Hepatocyte (in vitro differentiated cells): ENCODE results near the gene CEACAM19. TPM values are rescaled to one million over a fixed set of nuclear protein-coding genes. Genes with fewer than 3 reads are reported as not detected.
"Not testable (repeated sequence)": the region's sequence is repeated elsewhere in the genome, so short reads cannot be mapped to it uniquely, and the experiment has no call there.

Experiments used
- DNase-seq: peaks from one replicate; pipeline ENCODE4 v3.0.0-alpha.2; 2016; ENCODE audit warnings: low spot score
- H2AFZ ChIP-seq: fragments of 200-600 bp; sonication (generic); 2 replicates; pipeline ENCODE4 v1.6.0; 2016; ENCODE audit warnings: antibody characterized with exemption, mild to moderate bottlenecking
- H3K27ac ChIP-seq: fragments of 200-600 bp; sonication (generic); 2 replicates; pipeline ENCODE4 v1.5.1; 2016; ENCODE audit warnings: mild to moderate bottlenecking
- H3K27me3 ChIP-seq: fragments of 200-600 bp; sonication (generic); 2 replicates; pipeline ENCODE4 v1.6.1; 2016
- H3K36me3 ChIP-seq: fragments of 200-600 bp; sonication (generic); replicated peaks from 2 replicates; pipeline ENCODE4 v1.5.1; 2016; ENCODE audit warnings: low read depth; ENCODE audit not compliant: insufficient read depth
- H3K4me1 ChIP-seq: fragments of 200-600 bp; sonication (generic); 2 replicates; pipeline ENCODE4 v1.5.1; 2016; ENCODE audit warnings: mild to moderate bottlenecking, moderate library complexity; ENCODE audit not compliant: insufficient read depth
- H3K4me2 ChIP-seq: fragments of 200-600 bp; sonication (generic); 2 replicates; pipeline ENCODE4 v1.6.0; 2016
- H3K4me3 ChIP-seq: fragments of 200-600 bp; sonication (generic); 2 replicates; pipeline ENCODE4 v1.5.1; 2016; ENCODE audit warnings: mild to moderate bottlenecking
- H3K79me2 ChIP-seq: fragments of 200-600 bp; sonication (generic); 2 replicates; pipeline ENCODE4 v1.6.0; 2017; ENCODE audit warnings: mild to moderate bottlenecking
- H3K9me2 ChIP-seq: fragments of 200-600 bp; sonication (generic); replicated peaks from 2 replicates; pipeline ENCODE4 v1.6.0; 2017; ENCODE audit warnings: mild to moderate bottlenecking; ENCODE audit not compliant: insufficient read depth
- H3K9me3 ChIP-seq: fragments of 200-600 bp; sonication (generic); 2 replicates; pipeline ENCODE4 v1.5.1; 2016; ENCODE audit warnings: low read depth, mild to moderate bottlenecking
- H4K20me1 ChIP-seq: fragments of 200-600 bp; sonication (generic); 2 replicates; pipeline ENCODE4 v1.6.0; 2016; ENCODE audit warnings: mild to moderate bottlenecking; ENCODE audit not compliant: insufficient read depth, poor library complexity, severe bottlenecking
- CTCF ChIP-seq: fragments of 200-600 bp; sonication (generic); IDR thresholded peaks from 2 replicates; pipeline ENCODE4 v1.5.1; 2016; ENCODE audit warnings: antibody characterized with exemption, mild to moderate bottlenecking; ENCODE audit not compliant: poor library complexity
- EZH2 ChIP-seq: fragments of 200-600 bp; sonication (generic); IDR thresholded peaks from 2 replicates; pipeline ENCODE4 v1.6.1; 2016; ENCODE audit warnings: antibody characterized with exemption, mild to moderate bottlenecking, borderline replicate concordance
- EZH2phosphoT487 ChIP-seq: fragments of 200-600 bp; sonication (generic); IDR thresholded peaks from one replicate; pipeline ENCODE4 v1.6.1; 2018; ENCODE audit warnings: antibody characterized with exemption, mild to moderate bottlenecking, low read depth, moderate library complexity; ENCODE audit not compliant: unreplicated experiment, severe bottlenecking
- WGBS: methylation state at CpG from one replicate; pipeline ENCODE4 v1.1.6; 2016; ENCODE audit warnings: low lambda C conversion rate; ENCODE audit errors: missing lambda C conversion rate; 5-methylcytosine and 5-hydroxymethylcytosine counted together
- polyA plus RNA-seq: library from polyadenylated mRNA; unstranded; fragments of >200 nt; fragmentation: Nextera tagmentation; extraction: Ambion mirVana; gene quantifications from 2 replicates; pipeline ENCODE4 v1.2.1, GENCODE V29; 2016
- total RNA-seq: library from RNA; depleted of rRNA; stranded (reverse); fragments of >200 nt; gene quantifications from 2 replicates; pipeline ENCODE4 v1.2.3, GENCODE V29; 2014

CEACAM19 gene
- total and polyA plus RNA-seq, 2 experiments from 2014 or later, result 2.8 to 5.6 TPM

DNA sequence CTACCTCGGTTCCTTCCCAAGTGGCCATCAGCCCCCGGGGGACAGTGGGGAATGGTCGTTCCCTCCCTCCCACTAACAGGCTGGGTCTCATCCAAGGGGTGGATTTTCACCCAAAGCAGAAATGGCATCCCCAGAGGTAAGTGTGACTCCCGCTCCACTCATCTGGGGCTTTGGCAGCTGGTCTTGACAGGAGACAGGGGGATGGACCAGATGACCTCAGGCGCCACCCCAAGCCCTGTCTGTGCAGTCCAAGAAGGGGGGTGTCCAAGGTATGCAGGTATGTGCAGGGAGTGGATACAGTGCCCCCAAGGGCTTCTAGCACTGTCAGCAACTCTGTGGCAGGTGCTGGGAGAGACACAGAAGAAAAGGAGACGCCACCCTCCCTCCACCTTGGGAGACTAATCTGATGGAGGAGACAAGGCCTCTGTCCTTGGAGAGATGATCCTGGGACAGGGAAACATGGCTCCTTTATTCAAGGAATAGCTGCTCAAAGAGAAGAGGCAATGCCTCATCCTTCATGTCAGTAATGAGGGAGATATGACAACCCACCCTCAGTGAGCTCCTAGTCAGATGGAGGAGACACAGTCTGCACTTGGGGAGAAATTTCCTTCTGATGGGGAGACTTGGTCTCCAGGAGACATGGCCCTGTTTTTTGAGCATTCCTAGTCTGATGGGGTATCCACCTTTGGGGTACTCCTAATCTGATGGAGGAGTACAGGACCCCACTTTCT lies 35.4 kb downstream of the CEACAM19 start:
- H3K27ac ChIP-seq, result no peak overlapping the region
- H3K79me2 ChIP-seq, result no peaks in the 10 kb centered on the region
- no peak overlapping the region for H3K4me2 ChIP-seq
- H3K27me3 ChIP-seq, result no peaks in the 10 kb centered on the region
- no peaks in the 10 kb centered on the region for H3K36me3 ChIP-seq
- no peaks in the 10 kb centered on the region for H3K9me3 ChIP-seq
- WGBS, result 97% methylated on average over 6 of the region's 6 CpGs
- H2AFZ ChIP-seq, result no peak overlapping the region
- H4K20me1 ChIP-seq, result no peaks in the 10 kb centered on the region
- H3K9me2 ChIP-seq, result no peaks in the 10 kb centered on the region
- no peaks in the 10 kb centered on the region for H3K4me1 ChIP-seq
- TF ChIP-seq EZH2, result no peak
- H3K4me3 ChIP-seq, result no peak overlapping the region
- DNase-seq, result no peak

DNA sequence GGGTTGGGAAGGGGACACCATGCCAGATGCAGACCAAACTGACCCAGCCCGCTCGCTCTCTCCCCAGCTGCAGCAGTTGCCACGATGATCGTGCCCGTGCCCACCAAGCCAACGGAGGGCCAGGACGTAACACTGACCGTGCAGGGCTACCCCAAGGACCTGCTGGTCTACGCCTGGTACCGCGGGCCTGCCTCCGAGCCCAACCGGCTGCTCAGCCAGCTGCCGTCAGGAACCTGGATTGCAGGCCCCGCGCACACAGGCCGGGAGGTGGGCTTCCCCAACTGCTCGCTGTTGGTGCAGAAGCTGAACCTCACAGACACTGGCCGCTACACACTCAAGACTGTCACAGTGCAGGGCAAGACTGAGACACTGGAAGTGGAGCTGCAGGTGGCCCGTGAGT lies 36.5 kb downstream of the CEACAM19 start:
- Histone ChIP-seq H3K9me2 (no peaks in the 10 kb centered on the region), H3K36me3 (no peaks in the 10 kb centered on the region)
- WGBS, result 96% methylated on average over 20 of the region's 20 CpGs

DNA sequence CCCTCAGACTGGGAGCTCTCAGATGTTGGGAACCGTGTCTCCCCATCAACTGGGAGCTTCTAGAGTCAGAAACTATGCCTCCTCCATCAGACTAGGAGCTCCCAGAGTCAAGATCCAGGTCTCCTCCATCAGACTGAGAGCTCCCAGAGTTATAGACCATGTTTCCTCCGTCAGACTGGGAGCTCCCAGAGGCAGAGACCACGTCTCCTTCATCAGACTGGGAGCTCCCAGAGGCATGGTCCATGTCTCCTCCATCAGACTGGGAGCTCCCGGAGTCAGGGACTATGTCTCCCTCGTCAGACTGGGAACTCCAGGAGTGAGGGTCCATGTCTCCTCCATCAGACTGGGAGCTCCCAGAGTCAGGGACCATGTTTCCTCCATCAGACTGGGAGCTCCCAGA lies 37.7 kb downstream of the CEACAM19 start:
- H4K20me1 ChIP-seq, result no peaks in the 10 kb centered on the region
- H3K27me3 ChIP-seq, result no peaks in the 10 kb centered on the region
- no peak overlapping the region for H3K4me2 ChIP-seq
- no peaks in the 10 kb centered on the region for H3K4me1 ChIP-seq
- no peak for DNase-seq
- no peak overlapping the region for H3K4me3 ChIP-seq
- H3K9me3 ChIP-seq, result no peaks in the 10 kb centered on the region
- WGBS, result 88% methylated on average over 5 of the region's 5 CpGs
- no peaks in the 10 kb centered on the region for H3K79me2 ChIP-seq
- no peak overlapping the region for H2AFZ ChIP-seq
- no peaks in the 10 kb centered on the region for H3K36me3 ChIP-seq
- TF ChIP-seq EZH2, result no peak
- no peak for TF ChIP-seq EZH2phosphoT487
- no peak for TF ChIP-seq CTCF
- no peaks in the 10 kb centered on the region for H3K9me2 ChIP-seq
- no peak overlapping the region for H3K27ac ChIP-seq

More for the DNA sequence above, 36.5 kb downstream of the CEACAM19 start:
- TF ChIP-seq EZH2, result no peak
- TF ChIP-seq EZH2phosphoT487, result no peak
- TF ChIP-seq CTCF, result no peak
- no peak for DNase-seq
- Histone ChIP-seq H3K27me3 (no peaks in the 10 kb centered on the region), H3K4me2 (no peak overlapping the region), H3K79me2 (no peaks in the 10 kb centered on the region), H3K9me3 (no peaks in the 10 kb centered on the region), H4K20me1 (no peaks in the 10 kb centered on the region), H2AFZ (no peak overlapping the region), H3K4me1 (no peaks in the 10 kb centered on the region), H3K4me3 (no peak overlapping the region), H3K27ac (no peak overlapping the region)

DNA sequence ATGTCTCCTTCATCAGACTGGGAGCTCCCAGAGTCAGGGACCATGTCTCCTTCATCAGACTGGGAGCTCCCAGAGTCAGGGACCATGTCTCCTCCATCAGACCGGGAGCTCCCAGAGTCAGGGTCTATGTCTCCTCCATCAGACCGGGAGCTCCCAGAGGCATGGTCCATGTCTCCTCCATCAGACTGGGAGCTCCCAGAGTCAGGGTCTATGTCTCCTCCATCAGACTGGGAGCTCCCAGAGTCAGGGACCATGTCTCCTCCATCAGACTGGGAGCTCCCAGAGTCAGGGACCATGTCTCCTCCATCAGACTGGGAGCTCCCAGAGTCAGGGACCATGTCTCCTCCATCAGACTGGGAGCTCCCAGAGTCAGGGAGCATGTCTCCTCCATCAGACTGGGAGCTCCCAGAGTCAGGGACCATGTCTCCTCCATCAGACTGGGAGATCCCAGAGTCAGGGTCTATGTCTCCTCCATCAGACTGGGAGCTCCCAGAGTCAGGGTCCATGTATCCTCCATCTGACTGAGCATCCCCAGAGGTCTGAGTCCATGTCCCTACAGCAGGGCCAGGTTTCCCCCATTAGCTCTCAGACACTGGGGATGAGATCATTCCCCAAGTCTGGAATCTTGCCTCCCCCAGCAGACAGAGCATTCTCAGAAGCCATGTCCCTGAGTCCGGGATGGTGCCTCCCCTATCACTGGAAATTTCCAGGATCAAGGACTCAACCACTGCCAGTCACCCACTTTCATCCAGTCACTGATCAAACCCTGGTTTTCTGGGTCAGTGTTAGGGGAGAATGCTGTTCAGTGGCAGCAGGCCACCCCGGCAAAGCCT lies 38.4 kb downstream of the CEACAM19 start:
- not testable (repeated sequence) for H3K27me3 ChIP-seq, H3K27ac ChIP-seq, H3K4me2 ChIP-seq, H4K20me1 ChIP-seq, H3K9me3 ChIP-seq, H3K4me3 ChIP-seq, H3K79me2 ChIP-seq, H3K9me2 ChIP-seq, DNase-seq, H3K4me1 ChIP-seq, H3K36me3 ChIP-seq, H2AFZ ChIP-seq
- WGBS, result 79% methylated on average over 2 of the region's 4 CpGs
